Kidney (tissue), 14 donors: ENCODE data around the gene RUVBL2. TPM values are rescaled to one million over a fixed set of nuclear protein-coding genes. Genes with fewer than 3 reads are reported as not detected.
A peak's percentile ranks its signal among the peaks of the same experiment; 100 is the strongest.
"Not testable (repeated sequence)": the region's sequence is repeated elsewhere in the genome, so short reads cannot be mapped to it uniquely, and the experiment has no call there.

Source experiments
- DNase-seq, 5 donors: peaks; one replicate each; pipeline ENCODE4 v3.0.0-alpha.2; 2013 to 2020
- FAIRE-seq: peaks from 2 replicates; lab custom pipeline; 2012; peaks lifted over from hg19 to GRCh38; lab: Jason Lieb, UNC
- H3K27ac ChIP-seq, 2 donors: one replicate each; pipeline ENCODE4 v1.7.0; 2013; ENCODE audit warnings: low read depth in 2 of 2, low read length in 2 of 2, inconsistent platforms in 1 of 2
- H3K27me3 ChIP-seq: one replicate; pipeline ENCODE4 v1.7.1; 2013; ENCODE audit warnings: low read length, inconsistent platforms; ENCODE audit not compliant: control insufficient read depth, insufficient read depth
- H3K36me3 ChIP-seq, 3 donors: one replicate each; pipeline versions ENCODE4 v1.7.0 to v1.7.1; 2013; ENCODE audit warnings: low read length in 3 of 3, control low read depth in 1 of 3, inconsistent platforms in 1 of 3; ENCODE audit not compliant: insufficient read depth in 3 of 3, control insufficient read depth in 2 of 3
- H3K4me1 ChIP-seq, 3 donors: one replicate each; pipeline versions ENCODE4 v1.7.0 to v1.7.1; 2013; ENCODE audit warnings: low read length in 3 of 3, inconsistent platforms in 1 of 3, low read depth in 1 of 3; ENCODE audit not compliant: control insufficient read depth in 2 of 3, insufficient read depth in 2 of 3
- H3K4me3 ChIP-seq, 3 donors: one replicate each; pipeline versions ENCODE4 v1.7.0 to v1.8.1; 2013; ENCODE audit warnings: low read length in 3 of 3, control low read depth in 1 of 3, inconsistent platforms in 1 of 3
- H3K9ac ChIP-seq, 3 donors: one replicate each; pipeline versions ENCODE4 v1.7.0 to v1.7.1; 2013; ENCODE audit warnings: low read length in 3 of 3, control low read depth in 1 of 3, inconsistent platforms in 1 of 3
- H3K9me3 ChIP-seq, 3 donors: one replicate each; pipeline versions ENCODE4 v1.7.0 to v1.7.1; 2013; ENCODE audit warnings: low read length in 3 of 3, control low read depth in 1 of 3, inconsistent platforms in 1 of 3; ENCODE audit not compliant: control insufficient read depth in 2 of 3, insufficient read depth in 1 of 3
- CTCF ChIP-seq: IDR thresholded peaks from 3 replicates; pipeline ENCODE4 v1.5.1; 2012; ENCODE audit warnings: mild to moderate bottlenecking, moderate library complexity, borderline replicate concordance; ENCODE audit not compliant: insufficient read depth; ENCODE audit errors: extremely low read depth
- intact Hi-C: fragments of 100-400 bp; cut with DNase I; formaldehyde crosslinking; loops from one replicate; pipeline ENCODE4 v1.11.1; 2022
- polyA plus RNA-seq: library from polyadenylated mRNA; stranded (reverse); fragments of 350-450 nt; fragmentation: Illumina TruSeq; extraction: RNeasy Lipid Tissue Mini Kit (QIAGEN cat#74804); gene quantifications from one replicate; pipeline ENCODE4 v1.2.3, GENCODE V29; 2014; ENCODE audit warnings: low read depth, low replicate concordance; ENCODE audit not compliant: insufficient read depth
- total RNA-seq: library from RNA; stranded (reverse); fragmentation: NEBNext Ultra II Directional; extraction: Animal tissue kit (Norgen Biotek cat#: 25700); gene quantifications from one replicate; pipeline ENCODE4 v1.2.1, GENCODE V29; 2021
- donor health status: control.
- donor health status: control.
- donor health status: control.
- donor health status: control.
- donor health status: control.
- donor health status: DM: yes; HTN: yes; CAD: no.
- donor health status: Normal renal cell carcinoma (clear cell type).

RUVBL2 gene
- total and polyA plus RNA-seq, 2 donors from 2014 or later, result 57.0 to 83.6 TPM

GRCh38 chr19:49022116-49022515 is 28.4 kb downstream of the RUVBL2 start:
- FAIRE-seq, result no peak
- intact Hi-C loops, result no loop called here
- H3K4me3 ChIP-seq, result no peak overlapping the region
- no peaks in the 10 kb centered on the region for H3K9me3 ChIP-seq
- peaks cover 0 to 6% (median 0%) of the 10 kb centered on the region in 3 donors for H3K4me1 ChIP-seq
- no peak overlapping the region for H3K27ac ChIP-seq
- no peak for DNase-seq
- no peak overlapping the region for H3K9ac ChIP-seq
- no peak for TF ChIP-seq CTCF
- no peaks in the 10 kb centered on the region for H3K36me3 ChIP-seq
- H3K27me3 ChIP-seq, result no peaks in the 10 kb centered on the region

- H3K4me3 ChIP-seq, H3K27ac ChIP-seq, H3K4me1 ChIP-seq, H3K36me3 ChIP-seq, H3K9ac ChIP-seq, H3K9me3 ChIP-seq, intact Hi-C loops, DNase-seq, H3K27me3 ChIP-seq, FAIRE-seq: not testable (repeated sequence)
Observed at GRCh38 chr19:49024233-49024632, 30.5 kb downstream of the RUVBL2 start, which contains the start of gene CGB3. TSS of gene CGB3 (minus strand) at chr19:49024333. CDS start at chr19:49023971, 362 bp downstream.

GRCh38 chr19:49025088-49025487 is 31.4 kb downstream of the RUVBL2 start:
- intact Hi-C loops, H3K9ac ChIP-seq, H3K27ac ChIP-seq, H3K9me3 ChIP-seq, H3K27me3 ChIP-seq, H3K4me1 ChIP-seq, H3K36me3 ChIP-seq, H3K4me3 ChIP-seq, DNase-seq, FAIRE-seq: not testable (repeated sequence)

GRCh38 chr19:49025599-49025998 is 31.9 kb downstream of the RUVBL2 start:
- H3K4me3 ChIP-seq, H3K27ac ChIP-seq, H3K9me3 ChIP-seq, H3K9ac ChIP-seq, H3K36me3 ChIP-seq, DNase-seq, H3K4me1 ChIP-seq, intact Hi-C loops, H3K27me3 ChIP-seq, FAIRE-seq: not testable (repeated sequence)

GRCh38 chr19:49028686-49029085 is 35.0 kb downstream of the RUVBL2 start:
- intact Hi-C loops, H3K4me3 ChIP-seq, FAIRE-seq, H3K27ac ChIP-seq, H3K27me3 ChIP-seq, H3K36me3 ChIP-seq, H3K9me3 ChIP-seq, H3K9ac ChIP-seq, H3K4me1 ChIP-seq: not testable (repeated sequence)
- peak in 1 of 5 donors; percentile 16 for DNase-seq

- peak in 1 of 5 donors; percentile 19 for DNase-seq
- H3K9ac ChIP-seq, intact Hi-C loops, H3K4me3 ChIP-seq, H3K27ac ChIP-seq, H3K36me3 ChIP-seq, H3K9me3 ChIP-seq, FAIRE-seq, H3K27me3 ChIP-seq, H3K4me1 ChIP-seq: not testable (repeated sequence)
Observed at GRCh38 chr19:49029749-49030148, 36.1 kb downstream of the RUVBL2 start.

- FAIRE-seq, H3K27me3 ChIP-seq, H3K4me1 ChIP-seq, H3K9ac ChIP-seq, H3K9me3 ChIP-seq, H3K36me3 ChIP-seq, H3K27ac ChIP-seq, H3K4me3 ChIP-seq, DNase-seq, intact Hi-C loops: not testable (repeated sequence)
Observed at GRCh38 chr19:49030323-49030722, 36.6 kb downstream of the RUVBL2 start.
